Sigmoid colon (tissue), 4 donors: Measurements from ENCODE around the gene GRIP1.

ENCODE experiments used
- CTCF ChIP-seq, 4 experiments: fragments of 450-650 bp in 3 of 4; fragments of 200-600 bp in 1 of 4; IDR thresholded peaks; one replicate each; pipeline ENCODE4 v1.5.1; 2016 to 2019; ENCODE audit warnings: antibody characterized with exemption in 4 of 4, mild to moderate bottlenecking in 3 of 4, moderate library complexity in 2 of 4
- EP300 ChIP-seq, 4 donors: sonication (generic); formaldehyde crosslinking; IDR thresholded peaks; one replicate each; pipeline ENCODE4 v1.6.1; 2017; ENCODE audit warnings: antibody characterized with exemption in 4 of 4
- POLR2A ChIP-seq, 2 donors: fragments of 450-650 bp; IDR thresholded peaks; one replicate each; pipeline ENCODE4 v1.6.1; 2016; ENCODE audit warnings: antibody characterized with exemption in 2 of 2, mild to moderate bottlenecking in 2 of 2, moderate library complexity in 2 of 2
- POLR2AphosphoS5 ChIP-seq, 4 donors: sonication (generic); formaldehyde crosslinking; IDR thresholded peaks; one replicate each; pipeline ENCODE4 v1.6.1; 2017; ENCODE audit warnings: antibody characterized with exemption in 4 of 4

DNA sequence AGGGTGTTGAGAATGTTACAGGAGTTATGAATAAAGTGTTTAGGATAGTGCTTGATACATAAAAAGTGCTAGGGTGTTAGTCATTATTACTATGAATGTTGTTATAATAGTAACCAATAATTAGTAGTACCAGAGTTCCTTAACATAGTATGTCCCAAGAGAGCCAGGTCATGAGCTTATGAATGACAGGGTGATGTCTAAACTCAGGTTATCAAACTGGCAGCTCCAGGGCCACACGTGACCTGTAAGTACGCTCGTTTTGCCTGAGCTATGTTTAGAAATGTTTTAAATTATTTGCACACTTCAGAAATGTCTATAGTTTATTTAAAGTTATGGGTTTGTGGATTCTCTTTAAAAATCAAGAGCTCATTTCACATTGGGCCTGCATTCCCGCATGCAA is 14.1 kb upstream of the GRIP1 start:
- no peak for TF ChIP-seq CTCF (IDR thresholded peaks at IDR 0.05)
- TF ChIP-seq POLR2AphosphoS5 (IDR thresholded peaks at IDR 0.05): no peak
- no peak for TF ChIP-seq POLR2A (IDR thresholded peaks at IDR 0.05)
- no peak for TF ChIP-seq EP300 (IDR thresholded peaks at IDR 0.05)
